PC-3 (cell line): ENCODE measurements around the gene LRP2. TPM values are rescaled to one million over a fixed set of nuclear protein-coding genes. Genes with fewer than 3 reads are reported as not detected.
"Not testable (repeated sequence)": the region's sequence is repeated elsewhere in the genome, so short reads cannot be mapped to it uniquely, and the experiment has no call there.

Source experiments
- ATAC-seq: fragments of 200-7000 bp; cut with Tn5 transposase; 2 replicates; pipeline ENCODE4 v1.9.1; 2020; ENCODE audit warnings: mild to moderate bottlenecking, moderate library complexity
- BruUV-seq: library from RNA; stranded (reverse); fragments of 400-500 nt; replicated peaks from 2 replicates; lab custom pipeline; 2021; lab: Mats Ljungman, UMichigan
- CTCF ChIA-PET: fragments of 300-600 bp; sonication (Branson Sonifier 250); formaldehyde crosslinking; loops from one replicate; lab custom pipeline; 2022; ENCODE audit warnings: antibody characterized with exemption; lab: Charles Lee
- POLR2A ChIA-PET: fragments of 300-600 bp; sonication (Branson Sonifier 250); formaldehyde crosslinking; loops from one replicate; lab custom pipeline; 2022; ENCODE audit warnings: antibody characterized with exemption; ENCODE audit not compliant: unreplicated experiment; lab: Charles Lee
- DNase-seq: peaks from one replicate; pipeline ENCODE4 v3.0.0-alpha.2; 2015
- H2AFZ ChIP-seq: fragments of 300-600 bp; sonication (generic); 2 replicates; pipeline ENCODE4 v1.6.0; 2016; ENCODE audit warnings: antibody characterized with exemption, low read length
- H3F3A ChIP-seq: fragments of 300-600 bp; sonication (generic); one replicate; pipeline ENCODE4 v1.6.0; 2017; ENCODE audit warnings: antibody characterized with exemption, low read length, control low read depth, mild to moderate bottlenecking; ENCODE audit not compliant: unreplicated experiment
- H3K27ac ChIP-seq: fragments of 300-600 bp; sonication (generic); 2 replicates; pipeline ENCODE4 v1.5.1; 2016; ENCODE audit warnings: mild to moderate bottlenecking, low read length
- H3K27me3 ChIP-seq: fragments of 300-600 bp; sonication (generic); 2 replicates; pipeline ENCODE4 v1.6.1; 2016; ENCODE audit warnings: low read length, mixed read lengths
- H3K36me3 ChIP-seq: fragments of 300-600 bp; sonication (generic); 2 replicates; pipeline ENCODE4 v1.6.1; 2016; ENCODE audit warnings: low read depth, mixed run types, low read length, mixed read lengths
- H3K4me1 ChIP-seq: fragments of 300-600 bp; sonication (generic); 2 replicates; pipeline ENCODE4 v1.5.1; 2016; ENCODE audit warnings: low read length; ENCODE audit not compliant: insufficient read depth
- H3K4me2 ChIP-seq: fragments of 300-600 bp; sonication (generic); 2 replicates; pipeline ENCODE4 v1.6.0; 2016; ENCODE audit warnings: low read length
- H3K4me3 ChIP-seq: fragments of 300-600 bp; sonication (generic); 2 replicates; pipeline ENCODE4 v1.5.1; 2016; ENCODE audit warnings: mild to moderate bottlenecking, low read length, mixed read lengths
- H3K79me2 ChIP-seq: fragments of 300-600 bp; sonication (generic); 2 replicates; pipeline ENCODE4 v1.6.1; 2017; ENCODE audit warnings: low read length, mixed read lengths
- H3K9ac ChIP-seq: fragments of 300-600 bp; sonication (generic); 2 replicates; pipeline ENCODE4 v1.6.0; 2016; ENCODE audit warnings: mild to moderate bottlenecking, low read length
- H3K9me2 ChIP-seq: fragments of 300-600 bp; sonication (generic); replicated peaks from 2 replicates; pipeline ENCODE4 v1.6.1; 2016; ENCODE audit warnings: mixed run types, low read length, mixed read lengths
- H3K9me3 ChIP-seq: fragments of 300-600 bp; sonication (generic); 2 replicates; pipeline ENCODE4 v1.6.1; 2016; ENCODE audit warnings: low read length, mixed read lengths
- H4K20me1 ChIP-seq: fragments of 300-600 bp; sonication (generic); 2 replicates; pipeline ENCODE4 v1.6.1; 2016; ENCODE audit warnings: low read length, mixed read lengths
- CTCF ChIP-seq: fragments of 300-600 bp; sonication (generic); conservative IDR thresholded peaks from 2 replicates; pipeline ENCODE4 v1.5.1; 2017; ENCODE audit warnings: antibody characterized with exemption, low read depth, mild to moderate bottlenecking, low read length
- EZH2 ChIP-seq: fragments of 300-600 bp; sonication (generic); IDR thresholded peaks from one replicate; pipeline ENCODE4 v1.6.1; 2017; ENCODE audit warnings: antibody characterized with exemption, mild to moderate bottlenecking, low read length; ENCODE audit not compliant: unreplicated experiment
- EZH2phosphoT487 ChIP-seq: fragments of 300-600 bp; sonication (generic); IDR thresholded peaks from 2 replicates; pipeline ENCODE4 v1.6.1; 2018; ENCODE audit warnings: mild to moderate bottlenecking, antibody characterized with exemption, low read length, borderline replicate concordance
- intact Hi-C: fragments of 100-400 bp; cut with micrococcal nuclease; formaldehyde crosslinking; loops from 2 replicates; pipeline ENCODE4 v1.9.0; 2023
- total RNA-seq: library from RNA; depleted of rRNA; stranded (reverse); fragments of >200 nt; gene quantifications from 2 replicates; pipeline ENCODE4 v1.2.3, GENCODE V29; 2014

Gene LRP2
- total RNA-seq, 1 experiment from 2014 or later: not detected

GRCh38 chr2:169330555-169331198 lies 31.7 kb downstream of the LRP2 start:
- Histone ChIP-seq H2AFZ (no peak overlapping the region), H3K4me1 (no peaks in the 10 kb centered on the region), H3F3A (no peaks in the 10 kb centered on the region), H3K4me2 (no peak overlapping the region), H3K79me2 (no peaks in the 10 kb centered on the region), H3K9ac (no peak overlapping the region), H3K27ac (no peak overlapping the region), H3K9me2 (no peaks in the 10 kb centered on the region), H3K4me3 (no peak overlapping the region), H3K9me3 (no peaks in the 10 kb centered on the region), H3K36me3 (no peaks in the 10 kb centered on the region), H4K20me1 (no peaks in the 10 kb centered on the region), H3K27me3 (peaks cover 31% of the 10 kb centered on the region)
- CTCF ChIA-PET: no interaction called here
- no TSS peak for BruUV-seq
- DNase-seq (no peak), ATAC-seq (no peak)
- POLR2A ChIA-PET: no interaction called here
- intact Hi-C loops: no loop called here
- TF ChIP-seq CTCF (no peak), EZH2 (no peak), EZH2phosphoT487 (no peak)

DNA sequence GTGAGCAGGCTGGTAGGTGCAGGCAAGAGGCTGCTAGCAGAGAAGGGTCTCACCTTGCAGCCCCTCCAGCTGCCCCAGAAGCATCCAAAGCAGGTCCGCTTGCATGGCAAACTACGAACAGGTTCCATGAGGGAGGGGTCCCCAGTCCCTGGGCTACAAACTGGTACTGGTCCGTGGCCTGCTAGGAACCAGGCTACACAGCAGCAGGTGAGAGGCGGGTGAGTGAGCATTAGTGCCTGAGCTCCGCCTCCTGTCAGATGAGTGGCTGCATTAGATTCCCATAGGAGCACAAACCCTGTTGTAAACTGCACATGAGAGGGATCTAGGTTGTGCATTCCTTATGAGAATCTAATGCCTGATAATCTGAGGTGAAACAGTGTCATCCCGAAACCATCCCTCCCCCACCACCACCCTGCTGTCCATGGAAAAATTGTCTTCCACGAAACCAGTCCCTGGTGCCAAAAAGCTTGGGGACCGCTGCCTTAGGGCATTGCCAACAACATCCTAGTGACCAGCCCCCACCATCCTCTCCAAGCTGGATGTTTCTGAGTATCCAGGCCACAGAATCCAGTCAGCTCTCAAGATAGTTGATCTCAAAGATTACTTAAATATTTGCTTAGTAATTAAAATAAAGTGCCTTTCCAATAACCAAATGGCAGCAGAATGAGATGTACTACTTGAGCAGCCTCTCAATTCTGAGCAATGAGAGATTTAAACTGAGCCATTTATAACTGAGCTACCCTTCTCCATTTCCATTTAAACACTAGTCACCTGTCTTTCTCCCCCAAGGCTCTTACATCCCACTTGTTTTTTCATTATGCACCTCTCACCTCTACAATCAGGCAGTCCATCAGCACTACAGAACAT lies 32.4 kb downstream of the LRP2 start:
- Histone ChIP-seq H2AFZ (no peak overlapping the region), H3K9me3 (no peaks in the 10 kb centered on the region), H3K36me3 (no peaks in the 10 kb centered on the region), H3K4me2 (no peak overlapping the region), H3K4me1 (no peaks in the 10 kb centered on the region), H3K27ac (no peak overlapping the region), H3F3A (no peaks in the 10 kb centered on the region), H3K9ac (no peak overlapping the region), H3K4me3 (no peak overlapping the region), H3K27me3 (peaks cover 27% of the 10 kb centered on the region), H4K20me1 (no peaks in the 10 kb centered on the region), H3K79me2 (no peaks in the 10 kb centered on the region), H3K9me2 (no peaks in the 10 kb centered on the region)
- ATAC-seq (no peak), DNase-seq (no peak)
- no TSS peak for BruUV-seq
- intact Hi-C loops: no loop called here
- POLR2A ChIA-PET: no interaction called here
- no peak for TF ChIP-seq EZH2phosphoT487
- TF ChIP-seq CTCF: no peak
- no peak for TF ChIP-seq EZH2
- CTCF ChIA-PET: no interaction called here

DNA sequence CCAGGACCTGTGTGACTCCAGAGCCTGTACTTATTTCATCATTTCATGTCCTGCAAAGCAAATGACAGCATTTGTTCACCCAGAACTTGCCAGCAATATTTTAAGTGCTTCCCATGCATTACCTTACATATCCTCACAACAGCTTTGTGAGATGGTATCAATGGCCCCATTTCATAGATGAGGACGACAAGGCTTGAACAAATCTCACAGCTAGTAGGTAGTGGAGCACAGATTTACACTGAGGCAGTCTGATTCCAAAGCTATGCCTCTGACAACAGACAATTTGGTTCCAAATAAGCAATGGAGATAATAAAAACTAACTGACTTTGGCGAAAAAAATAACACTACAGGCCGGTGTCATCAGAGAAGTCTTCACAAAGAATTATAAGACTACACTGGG lies 33.5 kb downstream of the LRP2 start:
- H2AFZ ChIP-seq: no peak overlapping the region
- ATAC-seq (no peak), DNase-seq (no peak)
- H3K4me1 ChIP-seq: no peaks in the 10 kb centered on the region
- no peaks in the 10 kb centered on the region for H3K36me3 ChIP-seq
- no TSS peak for BruUV-seq
- intact Hi-C loops: no loop called here
- H3K9me3 ChIP-seq: no peaks in the 10 kb centered on the region
- no peak overlapping the region for H3K4me3 ChIP-seq
- TF ChIP-seq EZH2 (no peak), EZH2phosphoT487 (no peak), CTCF (no peak)
- peaks cover 25% of the 10 kb centered on the region for H3K27me3 ChIP-seq
- no peaks in the 10 kb centered on the region for H3K79me2 ChIP-seq
- H3K4me2 ChIP-seq: no peak overlapping the region
- no peak overlapping the region for H3K9ac ChIP-seq
- ChIA-PET POLR2A (no interaction called here), CTCF (no interaction called here)
- no peak overlapping the region for H3K27ac ChIP-seq
- H3K9me2 ChIP-seq: no peaks in the 10 kb centered on the region
- no peaks in the 10 kb centered on the region for H4K20me1 ChIP-seq
- no peaks in the 10 kb centered on the region for H3F3A ChIP-seq

- H3K4me1 ChIP-seq, BruUV-seq, H3K9me2 ChIP-seq, H3K79me2 ChIP-seq, H4K20me1 ChIP-seq, H3K4me3 ChIP-seq, DNase-seq, H3K9me3 ChIP-seq, H3K9ac ChIP-seq, intact Hi-C loops, ATAC-seq, H2AFZ ChIP-seq, H3K36me3 ChIP-seq, H3F3A ChIP-seq, H3K27ac ChIP-seq, H3K4me2 ChIP-seq: not testable (repeated sequence)
- peaks cover 31% of the 10 kb centered on the region for H3K27me3 ChIP-seq
- POLR2A ChIA-PET: interaction anchor here (0.7 kb wide), 1 partner anchor 125 kb away, joined by 3 read pairs; no protein-coding TSS in a partner anchor
- CTCF ChIA-PET: interaction anchor here (0.6 kb wide), 1 partner anchor 33 kb away, joined by 7 read pairs; no protein-coding TSS in a partner anchor
Observed at GRCh38 chr2:169327837-169328236, 34.5 kb downstream of the LRP2 start.
